PFSK-1 (cell line): ENCODE results near the gene PRSS37. TPM values are rescaled to one million over a fixed set of nuclear protein-coding genes. Genes with fewer than 3 reads are reported as not detected.

Source experiments
- FOXP2 ChIP-seq: optimal IDR thresholded peaks from 2 replicates; pipeline ENCODE3; 2011; ENCODE audit warnings: borderline replicate concordance, control low read depth, inconsistent platforms; ENCODE audit not compliant: insufficient read depth; ENCODE audit errors: extremely low read length, extremely low read depth
- POLR2AphosphoS5 ChIP-seq: IDR thresholded peaks from 2 replicates; pipeline ENCODE4 v1.6.1; 2012; ENCODE audit warnings: low read depth, mild to moderate bottlenecking, control low read depth, low read length, moderate library complexity
- REST ChIP-seq, 2 experiments: IDR thresholded peaks; 2 replicates each; pipeline versions ENCODE4 v1.6.1 to v1.8.0; 2011 to 2012; ENCODE audit warnings: low read depth in 2 of 2, low read length in 2 of 2, control low read depth in 1 of 2, inconsistent platforms in 1 of 2, mild to moderate bottlenecking in 1 of 2, moderate library complexity in 1 of 2; ENCODE audit not compliant: insufficient read depth in 1 of 2
- SIN3A ChIP-seq: IDR thresholded peaks from 2 replicates; pipeline ENCODE4 v1.6.1; 2012; ENCODE audit warnings: mild to moderate bottlenecking, low read length, moderate library complexity, borderline replicate concordance; ENCODE audit not compliant: insufficient read depth
- TAF1 ChIP-seq: IDR thresholded peaks from 2 replicates; pipeline ENCODE4 v1.6.1; 2012; ENCODE audit warnings: low read length, control low read depth, borderline replicate concordance; ENCODE audit not compliant: insufficient read depth
- polyA plus RNA-seq: library from polyadenylated mRNA; unstranded; fragments of >200 nt; gene quantifications from one replicate; pipeline ENCODE4 v1.2.1, GENCODE V29; 2012; ENCODE audit warnings: low read depth, missing spikeins; ENCODE audit not compliant: insufficient read length

Gene PRSS37, protein sequence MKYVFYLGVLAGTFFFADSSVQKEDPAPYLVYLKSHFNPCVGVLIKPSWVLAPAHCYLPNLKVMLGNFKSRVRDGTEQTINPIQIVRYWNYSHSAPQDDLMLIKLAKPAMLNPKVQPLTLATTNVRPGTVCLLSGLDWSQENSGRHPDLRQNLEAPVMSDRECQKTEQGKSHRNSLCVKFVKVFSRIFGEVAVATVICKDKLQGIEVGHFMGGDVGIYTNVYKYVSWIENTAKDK
- polyA plus RNA-seq, result not detected

- no peak for TF ChIP-seq SIN3A
- TF ChIP-seq TAF1, result no peak
- no peak for TF ChIP-seq FOXP2
- TF ChIP-seq POLR2AphosphoS5, result no peak
- no peak for TF ChIP-seq REST (IDR thresholded peaks at IDR 0.05; ENCODE audit: insufficient read depth in 1 of 2, low read depth in 2 of 2, low read length in 2 of 2)
Measured at GRCh38 chr7:141841385-141841784, at the start of gene PRSS37. TSS of gene PRSS37 (minus strand) at chr7:141841485. CDS start at chr7:141841049, 436 bp downstream.

GRCh38 chr7:141889321-141889720 lies 48.0 kb upstream of the PRSS37 start:
- no peak for TF ChIP-seq REST (IDR thresholded peaks at IDR 0.05; ENCODE audit: insufficient read depth in 1 of 2, low read depth in 2 of 2, low read length in 2 of 2)
- no peak for TF ChIP-seq FOXP2
- TF ChIP-seq POLR2AphosphoS5, result no peak
- TF ChIP-seq SIN3A, result no peak
- TF ChIP-seq TAF1, result no peak

GRCh38 chr7:141884539-141885225 lies 43.4 kb upstream of the PRSS37 start:
- TF ChIP-seq REST (IDR thresholded peaks at IDR 0.05; ENCODE audit: insufficient read depth in 1 of 2, low read depth in 2 of 2, low read length in 2 of 2), result no peak

DNA sequence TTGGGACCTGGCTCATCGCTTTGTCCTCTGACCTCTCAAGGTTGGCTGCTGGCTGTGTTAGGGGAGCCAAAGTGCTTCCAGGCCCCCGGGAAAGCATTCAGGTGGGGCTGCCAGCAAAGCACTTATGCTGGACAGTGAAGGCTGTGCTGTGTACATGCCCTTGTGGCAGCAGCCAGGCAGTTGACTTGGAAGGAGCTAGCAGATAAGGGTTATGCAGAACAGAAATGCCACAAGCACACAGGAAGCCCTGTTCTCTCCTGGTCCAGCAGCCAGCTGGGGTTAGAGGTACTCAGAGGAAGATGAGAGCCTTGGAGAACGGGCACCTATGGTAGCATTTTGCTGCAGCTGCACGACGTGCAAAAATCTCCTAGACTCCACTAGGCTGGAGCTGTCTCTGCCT lies 39.7 kb upstream of the PRSS37 start:
- TF ChIP-seq REST (IDR thresholded peaks at IDR 0.05; ENCODE audit: insufficient read depth in 1 of 2, low read depth in 2 of 2, low read length in 2 of 2) (no peak), SIN3A (no peak), FOXP2 (no peak), TAF1 (no peak), POLR2AphosphoS5 (no peak)

DNA sequence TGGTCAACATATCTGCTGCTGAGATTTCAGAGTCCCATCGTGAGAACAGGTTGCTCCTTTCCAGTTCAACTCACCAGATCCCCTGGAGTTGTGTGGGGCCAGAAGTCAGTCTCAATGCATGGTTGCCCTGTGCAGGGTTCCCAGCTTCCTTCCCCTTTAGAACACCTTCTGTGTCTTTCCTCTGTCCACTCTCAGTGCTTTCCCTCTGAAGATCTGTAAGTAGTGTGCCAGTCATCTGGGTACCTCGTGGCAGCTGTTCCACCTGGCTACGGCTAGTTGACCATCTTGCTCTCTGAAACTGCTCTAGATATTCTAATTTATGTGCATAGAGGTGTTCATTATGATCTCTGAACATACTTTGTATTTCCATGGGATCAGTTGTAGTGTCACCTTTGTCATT lies 36.1 kb upstream of the PRSS37 start:
- TF ChIP-seq TAF1 (no peak), REST (IDR thresholded peaks at IDR 0.05; ENCODE audit: insufficient read depth in 1 of 2, low read depth in 2 of 2, low read length in 2 of 2) (no peak), SIN3A (no peak), POLR2AphosphoS5 (no peak), FOXP2 (no peak)
